ENCODE results near the gene ZNF681. TPM values are rescaled to one million over a fixed set of nuclear protein-coding genes. Genes with fewer than 3 reads are reported as not detected.

ZNF681 gene
- total RNA-seq: 3.3 TPM

DNA sequence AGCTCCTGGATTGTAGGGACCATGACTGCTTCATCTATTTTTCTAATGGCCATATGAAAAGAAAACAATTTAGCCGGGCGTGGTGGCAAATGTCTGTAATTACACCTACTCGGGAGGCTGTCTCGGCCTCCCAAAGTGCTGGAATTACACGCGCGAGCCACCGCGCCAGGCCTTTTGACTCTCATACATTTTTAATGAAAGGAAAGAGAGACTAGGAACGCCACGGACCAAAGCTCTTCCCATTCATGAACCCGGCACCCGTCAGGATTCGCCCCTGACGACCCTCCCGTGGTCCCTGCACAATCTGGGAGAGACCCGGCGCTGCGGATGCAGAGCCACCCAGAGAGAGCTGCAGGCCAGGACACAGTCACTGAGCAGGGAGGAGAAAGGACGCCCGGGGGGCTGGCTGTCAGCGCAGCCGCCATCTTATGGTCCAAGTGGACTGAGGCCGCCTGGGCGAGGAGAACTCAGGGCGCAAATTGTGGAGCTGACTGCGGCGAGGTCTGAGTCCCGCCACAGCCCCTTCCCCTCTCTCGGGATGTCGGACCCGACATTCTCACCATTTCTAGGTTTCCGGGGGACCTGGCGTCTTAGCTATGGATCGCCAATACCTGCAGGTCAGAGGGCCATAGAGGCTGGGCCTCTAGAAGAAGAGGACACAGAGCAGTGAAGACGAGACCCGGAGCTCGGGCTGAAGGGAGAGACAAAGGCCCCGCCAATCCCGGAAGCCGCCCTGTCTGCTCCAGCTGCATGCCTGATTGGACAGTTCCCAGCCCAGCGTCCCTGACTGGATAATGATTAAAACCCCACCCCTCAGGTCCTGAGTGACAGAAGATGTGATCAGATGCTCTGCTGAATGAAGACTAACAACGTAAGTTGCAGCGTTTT is at the start of gene ZNF681:
TSS of gene ZNF681 (minus strand) at position 705 of the 888 bp plus-strand sequence. CDS start at position 563, 142 bp downstream.

Other genes with a start within 250 kb of the ZNF681 start
- 17.6 TPM for gene ZNF675, start 71.7 kb downstream of the ZNF681 start, total RNA-seq
- gene ZNF726, start 156.0 kb upstream of the ZNF681 start, total RNA-seq: 12.1 TPM